H1 (cell line): Measurements from ENCODE around the gene SMIM29. TPM values are rescaled to one million over a fixed set of nuclear protein-coding genes. Genes with fewer than 3 reads are reported as not detected.
A peak's percentile ranks its signal among the peaks of the same experiment; 100 is the strongest.

Experiments used
- CTCF ChIA-PET: fragments of 300-600 bp; sonication (Branson Sonifier 250); formaldehyde crosslinking; loops from one replicate; lab custom pipeline; 2021; ENCODE audit not compliant: partially characterized antibody; lab: Charles Lee
- POLR2A ChIA-PET: fragments of 300-600 bp; sonication (Branson Sonifier 250); formaldehyde crosslinking; loops from one replicate; lab custom pipeline; 2021; ENCODE audit warnings: inconsistent platforms; ENCODE audit not compliant: partially characterized antibody; lab: Charles Lee
- DNase-seq, 2 experiments: peaks; one replicate each; pipeline versions ENCODE4 v3.0.0 to v3.0.0-alpha.2; 2010 to 2022; ENCODE audit warnings: low spot score in 2 of 2, low read depth in 1 of 2, mixed read lengths in 1 of 2
- FAIRE-seq: peaks from 2 replicates; lab custom pipeline; 2011; peaks lifted over from hg19 to GRCh38; lab: Jason Lieb, UNC
- H2AFZ ChIP-seq: 2 replicates; pipeline ENCODE4 v1.8.1; 2012; ENCODE audit warnings: low read length, inconsistent platforms
- H2AK5ac ChIP-seq: 2 replicates; pipeline ENCODE4 v1.6.1; 2013; ENCODE audit warnings: low read depth, low read length
- H2BK120ac ChIP-seq: replicated peaks from 2 replicates; pipeline ENCODE3; 2013; ENCODE audit warnings: low read depth, low read length, inconsistent platforms
- H2BK12ac ChIP-seq: 2 replicates; pipeline ENCODE4 v1.6.1; 2013; ENCODE audit warnings: low read depth, low read length
- H2BK15ac ChIP-seq: 2 replicates; pipeline ENCODE4 v1.6.1; 2013; ENCODE audit warnings: low read length
- H2BK20ac ChIP-seq: 2 replicates; pipeline ENCODE4 v1.6.1; 2013; ENCODE audit warnings: low read length
- H2BK5ac ChIP-seq: 2 replicates; pipeline ENCODE4 v1.6.1; 2013; ENCODE audit warnings: low read depth, low read length
- H3K14ac ChIP-seq: 2 replicates; pipeline ENCODE4 v1.6.1; 2013; ENCODE audit warnings: inconsistent platforms; ENCODE audit not compliant: insufficient read length
- H3K18ac ChIP-seq: 2 replicates; pipeline ENCODE4 v1.6.1; 2013; ENCODE audit warnings: low read length; ENCODE audit errors: extremely low read depth
- H3K23ac ChIP-seq: 2 replicates; pipeline ENCODE4 v1.6.1; 2013; ENCODE audit warnings: inconsistent platforms; ENCODE audit not compliant: insufficient read length
- H3K23me2 ChIP-seq: 2 replicates; pipeline ENCODE4 v1.6.1; 2013; ENCODE audit warnings: low read depth, low read length
- H3K27ac ChIP-seq: 2 replicates; pipeline ENCODE4 v1.6.1; 2011; ENCODE audit warnings: low read depth, low read length, inconsistent platforms
- H3K27me3 ChIP-seq, 4 experiments: replicated peaks in 1 of 4; 1 replicate in 1 of 4; 2 replicates in 3 of 4; pipeline versions ENCODE4 v1.6.1 to v1.8.1; 2011 to 2013; ENCODE audit warnings: low read length in 3 of 4, mild to moderate bottlenecking in 3 of 4, inconsistent platforms in 2 of 4, mixed read lengths in 2 of 4, moderate library complexity in 1 of 4; ENCODE audit not compliant: control insufficient read depth in 3 of 4, insufficient read depth in 3 of 4; ENCODE audit errors: extremely low read depth in 1 of 4
- H3K36me3 ChIP-seq, 4 experiments: 2 replicates each; pipeline versions ENCODE4 v1.6.1 to v1.8.1; 2011 to 2013; ENCODE audit warnings: mild to moderate bottlenecking in 4 of 4, low read length in 3 of 4, moderate library complexity in 2 of 4, control low read depth in 1 of 4, inconsistent platforms in 1 of 4; ENCODE audit not compliant: insufficient read depth in 4 of 4, control insufficient read depth in 2 of 4
- H3K4ac ChIP-seq: replicated peaks from 2 replicates; pipeline ENCODE3; 2013; ENCODE audit warnings: low read length, low read depth, mixed read lengths, inconsistent platforms; ENCODE audit not compliant: insufficient read length
- H3K4me1 ChIP-seq, 4 experiments: replicated peaks in 1 of 4; 1 replicate in 1 of 4; 2 replicates in 3 of 4; pipeline versions ENCODE4 v1.6.1 to v1.8.1; 2011 to 2013; ENCODE audit warnings: low read length in 3 of 4, inconsistent platforms in 2 of 4, mixed read lengths in 1 of 4; ENCODE audit not compliant: insufficient read depth in 4 of 4, control insufficient read depth in 3 of 4
- H3K4me2 ChIP-seq, 2 experiments: 2 replicates each; pipeline versions ENCODE4 v1.6.1 to v1.8.1; 2011 to 2013; ENCODE audit warnings: low read depth in 2 of 2, low read length in 2 of 2, control low read depth in 1 of 2, inconsistent platforms in 1 of 2, mild to moderate bottlenecking in 1 of 2; ENCODE audit not compliant: insufficient read depth in 1 of 2
- H3K4me3 ChIP-seq, 4 experiments: fragments of 200-600, 300-600 bp in 1 of 4; sonication (generic), shearing (Covaris generic), sonication (Bioruptor Twin) in 1 of 4; 2 replicates each; pipeline versions ENCODE4 v1.5.1 to v1.8.1; 2011 to 2016; ENCODE audit warnings: low read length in 4 of 4, low read depth in 3 of 4, control low read depth in 2 of 4, inconsistent platforms in 2 of 4, mild to moderate bottlenecking in 2 of 4, mixed read lengths in 1 of 4, moderate library complexity in 1 of 4; ENCODE audit not compliant: insufficient read depth in 2 of 4; ENCODE audit errors: extremely low read depth in 1 of 4
- H3K56ac ChIP-seq: replicated peaks from 2 replicates; pipeline ENCODE3; 2013; ENCODE audit warnings: low read depth, mild to moderate bottlenecking, mixed read lengths, low read length, inconsistent platforms; ENCODE audit not compliant: insufficient read length
- H3K79me1 ChIP-seq: 2 replicates; pipeline ENCODE4 v1.6.1; 2013; ENCODE audit warnings: low read depth, low read length, control low read depth
- H3K79me2 ChIP-seq, 2 experiments: 2 replicates each; pipeline versions ENCODE4 v1.6.1 to v1.8.1; 2012 to 2013; ENCODE audit warnings: low read length in 2 of 2, mild to moderate bottlenecking in 2 of 2, inconsistent platforms in 1 of 2; ENCODE audit not compliant: insufficient read depth in 2 of 2, control insufficient read depth in 1 of 2
- H3K9ac ChIP-seq, 4 experiments: replicated peaks in 1 of 4; 1 replicate in 1 of 4; 2 replicates in 3 of 4; pipeline versions ENCODE4 v1.6.1 to v1.8.1; 2011 to 2013; ENCODE audit warnings: low read depth in 3 of 4, low read length in 3 of 4, control low read depth in 2 of 4, mild to moderate bottlenecking in 2 of 4, moderate library complexity in 2 of 4, inconsistent platforms in 1 of 4; ENCODE audit errors: extremely low read depth in 1 of 4
- H3K9me3 ChIP-seq, 2 experiments: 2 replicates each; pipeline versions ENCODE4 v1.6.1 to v1.8.1; 2012 to 2013; ENCODE audit warnings: mild to moderate bottlenecking in 2 of 2, moderate library complexity in 2 of 2, control low read depth in 1 of 2, inconsistent platforms in 1 of 2, low read depth in 1 of 2, low read length in 1 of 2, mixed read lengths in 1 of 2; ENCODE audit not compliant: insufficient read depth in 2 of 2
- H4K20me1 ChIP-seq, 2 experiments: replicated peaks in 1 of 2; 2 replicates each; pipeline versions ENCODE3 to v1.8.1; 2011 to 2013; ENCODE audit warnings: inconsistent platforms in 2 of 2, low read length in 2 of 2, mild to moderate bottlenecking in 1 of 2; ENCODE audit not compliant: insufficient read depth in 2 of 2, control insufficient read depth in 1 of 2
- H4K5ac ChIP-seq: 2 replicates; pipeline ENCODE4 v1.6.1; 2013; ENCODE audit warnings: low read length, low read depth, mixed read lengths, inconsistent platforms; ENCODE audit not compliant: insufficient read length
- H4K8ac ChIP-seq: 2 replicates; pipeline ENCODE4 v1.8.0; 2013; ENCODE audit warnings: mild to moderate bottlenecking, moderate library complexity, low read length, inconsistent platforms; ENCODE audit not compliant: insufficient read depth; ENCODE audit errors: extremely low read depth
- H4K91ac ChIP-seq: replicated peaks from 2 replicates; pipeline ENCODE3; 2013; ENCODE audit warnings: low read length, mixed read lengths, inconsistent platforms; ENCODE audit not compliant: insufficient read length
- CBX5 ChIP-seq: fragments of 300-800, 300-1000 bp; sonication (generic); IDR thresholded peaks from 2 replicates; pipeline ENCODE4 v1.7.1; 2016; ENCODE audit warnings: antibody characterized with exemption, low read length, low read depth
- CHD1 ChIP-seq: IDR thresholded peaks from 2 replicates; pipeline ENCODE4 v1.6.1; 2012; ENCODE audit warnings: low read depth, low read length, improper control_type of control experiment
- EGR1 ChIP-seq: IDR thresholded peaks from 2 replicates; pipeline ENCODE4 v1.6.1; 2011; ENCODE audit warnings: low read depth, low read length, borderline replicate concordance
- GTF2F1 ChIP-seq: IDR thresholded peaks from 2 replicates; pipeline ENCODE4 v1.6.1; 2012; ENCODE audit warnings: low read depth, low read length, improper control_type of control experiment, borderline replicate concordance
- MAFK ChIP-seq: IDR thresholded peaks from 2 replicates; pipeline ENCODE4 v1.6.1; 2012; ENCODE audit warnings: low read depth, mild to moderate bottlenecking, improper control_type of control experiment, low read length
- MAX ChIP-seq: IDR thresholded peaks from 2 replicates; pipeline ENCODE4 v1.6.1; 2012; ENCODE audit warnings: inconsistent platforms
- TAF1 ChIP-seq: IDR thresholded peaks from 2 replicates; pipeline ENCODE4 v1.6.1; 2011; ENCODE audit warnings: mild to moderate bottlenecking, low read depth, low read length
- TBP ChIP-seq: IDR thresholded peaks from 2 replicates; pipeline ENCODE4 v1.6.1; 2011; ENCODE audit warnings: low read depth, low read length, improper control_type of control experiment
- WGBS, 2 experiments: shearing (Covaris generic) in 1 of 2; methylation state at CpG; one replicate each; pipeline versions ENCODE4 v1.1.6 to v1.1.7; 2013 to 2015; ENCODE audit warnings: low lambda C conversion rate in 2 of 2, mixed read lengths in 2 of 2, inconsistent platforms in 1 of 2, low coverage in 1 of 2, missing lambda C conversion rate in 1 of 2; ENCODE audit not compliant: insufficient replicate concordance in 2 of 2, insufficient coverage in 1 of 2, insufficient read length in 1 of 2; ENCODE audit errors: extremely low coverage in 1 of 2, missing lambda C conversion rate in 1 of 2; 5-methylcytosine and 5-hydroxymethylcytosine counted together
- polyA plus RNA-seq, 7 experiments: library from polyadenylated mRNA; depleted of rRNA in 3 of 7; stranded (reverse) in 5 of 7; unstranded in 2 of 7; fragments of >200 nt in 5 of 7; fragments of 200-250 nt in 2 of 7; gene quantifications; 1 replicate in 5 of 7; 2 replicates in 1 of 7; 4 replicates in 1 of 7; pipeline versions ENCODE4 v1.2.1 to v1.2.3, GENCODE V29; 2011 to 2013; ENCODE audit warnings: missing spikeins in 2 of 7, mixed read lengths in 2 of 7
- total RNA-seq: library from RNA; stranded (reverse); fragmentation: NEBNext Ultra II Directional; extraction: Animal tissue kit (Norgen Biotek cat#: 25700); gene quantifications from 2 replicates; pipeline ENCODE4 v1.2.1, GENCODE V29; 2021

Gene SMIM29
- total and polyA plus RNA-seq, 2 of the 8 experiments (the other 6 are each of a cell fraction or from before 2014, with no cell fraction given) = 7.0 to 22.4 TPM

- Histone ChIP-seq H3K4me3 (no peak overlapping the region; a peak in 1 of 8 replicates), H4K5ac (peak overlapping the region; percentile 78), H2BK12ac (peak overlapping the region; percentile 100), H2AFZ (no peak overlapping the region), H4K91ac (peak overlapping the region; percentile 99), H3K27ac (peak overlapping the region; percentile 80), H2AK5ac (peak overlapping the region; percentile 89), H3K9me3 (no peaks in the 10 kb centered on the region), H3K23ac (no peak overlapping the region), H3K79me2 (no peaks in the 10 kb centered on the region), H3K4me1 (peaks cover 10 to 35% (median 28%) of the 10 kb centered on the region in 4 experiments), H3K27me3 (no peaks in the 10 kb centered on the region), H4K20me1 (no peaks in the 10 kb centered on the region), H2BK15ac (peak overlapping the region; percentile 7; the same call in 1 of the 2 replicates), H3K4ac (peak overlapping the region; percentile 96), H4K8ac (peak overlapping the region; percentile 84; the same call in 1 of the 2 replicates), H3K9ac (peak overlapping the region in 2 of 4 experiments; percentile 19 to 41; a peak in 3 of 7 replicates), H3K36me3 (no peaks in the 10 kb centered on the region), H2BK120ac (peak overlapping the region; percentile 99), H2BK20ac (peak overlapping the region; percentile 99), H3K79me1 (no peaks in the 10 kb centered on the region), H3K23me2 (peaks cover 4% of the 10 kb centered on the region; the same call in 1 of the 2 replicates), H3K4me2 (peak overlapping the region; percentile 27 to 50), H2BK5ac (peak overlapping the region; percentile 100), H3K56ac (peak overlapping the region; percentile 23), H3K18ac (peak overlapping the region; percentile 93), H3K14ac (no peak overlapping the region)
- POLR2A ChIA-PET = interaction anchor here (0.6 to 9.0 kb wide), 15 partner anchors 9 to 197 kb away, joined by 3 to 191 read pairs (median 7); partner anchors contain the start of genes HMGA1, RPS10 and SMIM29
- WGBS, 2 experiments = 78% methylated on average over 16 of the region's 16 CpGs; no CpG with 5 or more reads in 1 of the 2 experiments
- CTCF ChIA-PET = interaction anchor here (0.5 to 2.6 kb wide), 10 partner anchors 9 to 187 kb away, joined by 3 to 21 read pairs (median 5); partner anchors contain the start of genes HMGA1 and SMIM29
- DNase-seq = no peak
- TF ChIP-seq EGR1 (no peak), MAFK (no peak), MAX (no peak), TBP (no peak), TAF1 (no peak), CHD1 (no peak), GTF2F1 (no peak), CBX5 (no peak)
- TF ChIP-seq, all 59 proteins: peak for 0
- FAIRE-seq = no peak
These were observed 20.9 kb downstream of the SMIM29 start for GRCh38 chr6:34227761-34228421.
